NCI-H2107 treated with DMSO at 0.1 percent for 48 hours (cell line): ENCODE measurements around the gene AQP9.
"Not testable (repeated sequence)": the region's sequence is repeated elsewhere in the genome, so short reads cannot be mapped to it uniquely, and the experiment has no call there.

Experiments
- DNase-seq: peaks from one replicate; lab custom pipeline; 2025; ENCODE audit not compliant: unreplicated experiment; lab: John Stamatoyannopoulos, UW

AQP9 gene

DNA sequence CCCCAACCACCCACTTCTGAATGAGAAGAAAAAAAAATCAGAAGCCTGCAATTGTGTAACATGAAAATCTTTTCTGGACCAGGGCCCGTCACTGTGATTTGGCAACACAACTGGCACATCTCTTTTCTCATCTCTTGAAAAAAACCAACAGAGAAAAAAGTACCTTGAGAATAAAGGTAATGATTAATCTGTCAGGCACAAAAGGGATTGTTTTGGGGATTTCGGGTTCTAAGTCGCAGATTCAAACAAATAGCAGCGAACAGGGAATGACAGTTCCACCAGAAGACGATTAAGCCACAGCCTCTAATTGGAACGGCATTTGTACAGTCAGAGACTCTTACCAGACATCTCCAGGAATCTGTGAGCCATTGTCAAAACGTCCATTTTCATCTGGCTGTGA, at the start of gene AQP9:
Gene AQP9, plus strand, starts transcription at position 276 of the 400 bp plus-strand sequence. CDS start 185 bp downstream, outside the sequence.
- no peak for DNase-seq

GRCh38 chr15:58095415-58095814, 42.8 kb upstream of the AQP9 start:
- DNase-seq: no peak

- no peak for DNase-seq
Measured at GRCh38 chr15:58096529-58097084, 41.6 kb upstream of the AQP9 start.

GRCh38 chr15:58103482-58103881, 34.7 kb upstream of the AQP9 start:
- no peak for DNase-seq

- no peak for DNase-seq
Measured at GRCh38 chr15:58108117-58108516, 30.1 kb upstream of the AQP9 start.

DNA sequence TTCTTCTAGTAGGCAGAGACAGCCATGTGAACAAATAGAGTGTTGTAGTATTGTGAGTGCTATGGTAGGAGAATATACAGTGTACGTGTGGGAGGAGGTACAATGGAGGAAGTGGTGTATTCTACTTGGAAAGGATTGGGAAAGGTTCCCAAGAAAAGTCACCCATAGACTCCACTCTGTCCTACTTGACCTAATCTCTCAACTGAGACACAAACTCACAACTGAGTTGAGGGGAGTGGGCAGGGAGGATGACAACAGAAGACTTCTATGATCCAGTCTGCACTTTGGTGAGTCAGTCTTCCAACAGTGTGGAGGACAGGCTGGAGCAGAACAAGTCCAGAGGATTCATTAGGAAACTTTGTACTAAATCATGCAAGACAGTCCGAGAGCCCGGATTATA, 28.8 kb upstream of the AQP9 start:
- DNase-seq: no peak

GRCh38 chr15:58110999-58111717, 27.0 kb upstream of the AQP9 start:
- DNase-seq: no peak

- DNase-seq: no peak
Measured at GRCh38 chr15:58111718-58112104, 26.5 kb upstream of the AQP9 start.

GRCh38 chr15:58113358-58113757, 24.8 kb upstream of the AQP9 start:
- not testable (repeated sequence) for DNase-seq

DNA sequence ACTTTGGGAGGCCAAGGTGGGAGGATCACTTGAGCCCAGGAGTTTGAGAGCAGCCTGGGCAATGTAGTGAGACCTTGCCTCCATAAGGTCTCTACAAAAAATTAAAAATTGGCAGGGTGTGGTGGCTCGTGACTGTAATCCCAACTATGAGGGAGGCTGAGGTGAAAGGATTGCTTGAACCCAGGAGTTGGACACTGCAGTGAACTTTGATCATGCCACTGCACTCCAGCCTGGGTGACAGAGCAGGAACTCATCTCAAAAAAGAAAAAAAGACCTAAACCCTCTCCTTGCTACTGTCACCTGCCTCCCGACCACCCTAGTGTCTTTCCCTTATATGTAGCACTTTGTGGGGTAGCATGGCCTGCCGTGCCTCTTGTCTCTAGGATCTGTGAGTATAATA, 23.8 kb upstream of the AQP9 start:
- no peak for DNase-seq

DNA sequence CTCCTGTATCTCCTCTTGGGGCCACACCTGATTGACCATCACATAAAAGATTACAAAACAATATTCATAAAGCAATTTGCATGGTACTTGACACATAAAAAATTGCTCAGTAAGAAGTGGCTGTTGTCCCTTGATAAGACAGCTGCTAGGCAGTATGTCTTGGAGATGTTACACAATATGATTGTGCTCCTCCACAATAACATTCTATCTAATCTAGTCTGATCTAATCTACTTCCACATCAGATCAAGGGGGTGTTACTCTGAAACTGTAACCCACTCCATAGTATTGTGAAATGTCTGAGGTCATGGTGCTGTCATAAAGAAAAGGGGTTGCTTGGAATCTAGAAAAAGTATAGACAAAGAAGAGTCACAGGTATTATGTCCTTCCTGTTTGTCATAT, 23.4 kb upstream of the AQP9 start:
- DNase-seq: no peak

GRCh38 chr15:58115692-58116091, 22.5 kb upstream of the AQP9 start:
- DNase-seq: no peak

DNA sequence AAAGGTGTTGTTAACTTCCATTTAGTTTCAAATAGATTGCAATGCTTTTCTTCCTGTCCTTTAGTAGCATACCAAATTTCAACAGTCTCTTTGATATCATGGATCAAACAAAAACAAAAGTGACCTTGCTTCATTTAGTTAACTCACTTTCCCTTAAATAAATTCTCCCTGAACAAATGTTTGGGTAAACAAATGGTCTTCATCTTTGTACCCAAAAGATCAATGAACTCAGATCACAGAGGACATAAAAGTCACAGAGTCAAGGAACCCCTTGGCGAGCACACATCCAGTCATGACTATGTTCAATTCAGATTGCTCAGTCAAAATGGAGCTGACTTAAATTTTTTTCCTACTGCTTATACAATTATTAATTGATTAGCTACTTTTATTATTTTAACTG, 20.6 kb upstream of the AQP9 start:
- DNase-seq: no peak

GRCh38 chr15:58118272-58118671, 19.9 kb upstream of the AQP9 start:
- no peak for DNase-seq

- no peak for DNase-seq
Measured at GRCh38 chr15:58119016-58119415, 19.2 kb upstream of the AQP9 start.

DNA sequence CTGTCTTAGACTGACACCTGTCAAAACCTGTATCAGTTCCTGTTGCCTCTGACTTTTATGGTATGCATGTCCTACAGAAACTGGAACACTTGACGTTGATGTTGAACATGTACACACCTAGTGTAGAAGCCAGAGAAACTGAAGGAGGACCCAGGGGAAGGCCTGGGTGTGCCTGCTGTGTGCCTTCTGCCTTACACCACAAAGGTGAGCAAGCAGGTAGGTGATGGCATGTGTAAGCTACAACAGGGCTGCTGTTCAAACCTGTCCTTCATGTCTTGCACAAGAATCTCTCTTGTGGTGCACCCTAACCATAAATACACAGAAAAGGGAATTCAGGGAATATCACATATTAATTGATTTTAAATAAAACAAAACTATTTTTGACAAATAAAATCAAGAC, 13.6 kb upstream of the AQP9 start:
- DNase-seq: no peak

- no peak for DNase-seq
Measured at GRCh38 chr15:58125333-58125732, 12.8 kb upstream of the AQP9 start.

DNA sequence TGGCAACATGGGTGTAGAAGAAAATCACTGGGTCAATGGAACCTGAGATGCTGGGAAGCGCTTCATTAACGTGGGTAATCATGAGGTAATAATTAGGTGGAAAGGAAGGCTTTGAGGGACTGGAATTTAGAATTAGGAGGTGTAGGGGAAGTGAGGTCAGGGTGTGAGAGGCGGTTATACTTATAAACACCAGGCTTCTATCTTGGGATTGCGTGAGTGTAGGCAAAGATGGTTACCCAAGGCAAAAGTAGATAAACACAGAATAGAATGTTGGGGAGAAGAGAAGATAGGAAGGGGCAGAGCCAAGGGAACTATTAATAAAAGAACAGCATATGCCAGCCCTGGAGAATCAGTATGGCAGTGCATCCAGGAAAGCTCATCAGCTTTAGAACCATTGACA, 3.3 kb upstream of the AQP9 start:
- DNase-seq: no peak

DNA sequence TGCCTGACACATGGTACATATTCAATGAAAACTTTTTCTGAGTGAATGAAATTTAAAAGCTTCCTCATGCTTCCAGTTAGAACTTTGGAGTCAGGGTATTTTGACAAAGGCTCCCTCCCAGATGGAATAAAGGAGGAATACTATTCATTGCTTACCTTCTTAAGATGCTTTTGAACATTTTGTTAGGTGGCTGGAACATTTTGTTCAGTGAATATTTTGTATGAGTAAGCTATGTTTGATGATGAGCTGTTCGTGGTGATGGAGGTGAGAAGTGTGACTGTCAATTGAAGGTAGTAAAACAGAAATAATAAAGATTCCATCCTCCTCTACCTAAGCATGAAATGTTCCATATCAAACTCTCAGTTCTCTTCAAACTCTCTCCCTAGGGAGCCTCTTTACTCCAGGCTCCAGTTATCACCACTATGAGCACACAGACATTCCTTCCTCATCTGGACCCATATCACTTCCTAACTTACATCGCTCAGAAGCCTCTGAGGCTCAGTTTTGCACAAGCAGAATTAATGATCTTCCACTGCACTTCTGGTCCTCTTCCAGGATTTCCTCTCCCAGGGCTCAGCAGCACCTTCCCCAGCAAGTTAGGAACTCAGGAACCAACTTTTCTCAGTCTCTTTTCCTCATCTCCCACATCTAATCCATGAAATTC, 2.5 kb upstream of the AQP9 start:
- DNase-seq: no peak

DNA sequence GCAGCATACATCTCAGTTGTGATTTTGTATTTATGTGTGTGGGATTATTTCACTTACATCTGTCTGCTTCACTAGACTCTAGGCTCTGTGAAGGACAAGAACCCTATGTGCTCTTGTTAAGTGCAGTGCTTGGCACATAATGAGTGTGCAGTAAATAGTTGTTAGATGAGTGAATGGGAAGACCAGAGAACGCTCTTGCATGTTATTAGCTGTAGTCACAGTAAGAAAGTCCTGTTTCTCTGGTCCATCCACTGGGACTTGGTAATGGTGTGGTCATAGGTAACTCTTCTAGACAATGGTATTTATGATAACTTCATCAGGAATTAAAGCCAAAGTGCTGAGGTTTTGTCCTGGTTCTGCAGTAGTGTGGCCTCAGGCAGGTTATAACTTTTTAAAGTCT, 1.4 kb upstream of the AQP9 start:
- DNase-seq: no peak

- DNase-seq: no peak
Measured at GRCh38 chr15:58137686-58138085, 495 bp upstream of the AQP9 start.

DNA sequence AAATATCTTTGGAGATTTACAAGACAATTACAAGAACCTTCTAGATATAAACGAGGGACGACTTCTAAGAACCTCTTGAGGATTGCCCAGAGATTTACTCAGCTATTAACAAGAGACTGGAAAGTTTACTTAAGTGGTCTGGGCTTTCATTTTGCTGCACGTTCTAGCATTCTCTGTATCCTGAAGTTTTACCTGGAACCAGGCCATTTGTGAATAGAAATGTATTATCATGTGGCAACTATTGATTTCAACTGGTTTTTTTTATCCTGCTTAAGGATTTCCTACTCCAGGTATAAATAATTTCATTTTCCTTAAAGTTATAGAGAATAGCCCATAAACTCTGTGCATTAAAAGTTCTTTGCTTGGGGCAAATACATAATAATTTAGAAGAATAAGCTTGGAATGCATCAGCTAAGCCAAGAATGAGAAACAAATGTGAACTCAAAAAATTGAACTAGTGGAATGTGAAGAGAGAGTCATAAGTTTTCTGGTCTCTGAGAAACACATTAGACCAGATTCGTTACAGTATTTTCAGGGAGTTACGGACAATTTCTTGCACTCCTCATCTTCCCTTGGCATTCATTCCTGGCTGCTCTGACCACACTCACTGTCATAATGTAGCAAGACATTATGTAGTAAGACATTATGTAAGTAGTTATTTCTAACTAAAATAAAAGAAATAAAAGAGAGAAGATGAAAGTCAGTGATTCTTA, 1.3 kb downstream of the AQP9 start:
- DNase-seq: no peak
